ENCODE data around the gene CD83. TPM values are rescaled to one million over a fixed set of nuclear protein-coding genes. Genes with fewer than 3 reads are reported as not detected.

The CD83 gene
- total and polyA plus RNA-seq, 9 of the 15 experiments (the other 6 are each of a cell fraction or from before 2014, with no cell fraction given) = 2.5 to 4.1 (median 3.4) TPM

- 0 out of 2 replicates have a peak, but pooled peaks have one; percentile 37 for TF ChIP-seq PATZ1 (CRISPR knock-in tag; IDR thresholded peaks at IDR 0.05; ENCODE audit: borderline replicate concordance)
- TF ChIP-seq ATF7 (IDR thresholded peaks at IDR 0.05) = peak; percentile 37; the same call in 1 of the 2 replicates
- TF ChIP-seq OTX1 (CRISPR knock-in tag; IDR thresholded peaks at IDR 0.05) = 0 out of 2 replicates have a peak, but pooled peaks have one; percentile 68
- TF ChIP-seq SPI1 (IDR thresholded peaks at IDR 0.05; ENCODE audit: borderline replicate concordance, low read depth, low read length) = peak; percentile 95
- 0 out of 2 replicates have a peak, but pooled peaks have one; percentile 56 for TF ChIP-seq NFATC3 (IDR thresholded peaks at IDR 0.05)
- no peak; the same call in 1 of the 2 replicates for TF ChIP-seq ELF4 (CRISPR knock-in tag; IDR thresholded peaks at IDR 0.05)
- peak; percentile 55 for TF ChIP-seq HMGN3 (IDR thresholded peaks at IDR 0.05; ENCODE audit: borderline replicate concordance, extremely low read depth, insufficient read length, low read depth, low read length)
- peak; percentile 75; the same call in 1 of the 2 replicates for TF ChIP-seq CUX1 (CRISPR knock-in tag; IDR thresholded peaks at IDR 0.05)
- TF ChIP-seq ZKSCAN1 (IDR thresholded peaks at IDR 0.05; ENCODE audit: low read depth, low read length) = 0 out of 2 replicates have a peak, but pooled peaks have one; percentile 31
- TF ChIP-seq E4F1 (CRISPR knock-in tag; IDR thresholded peaks at IDR 0.05; ENCODE audit: borderline replicate concordance) = no peak
- peak; percentile 86; the same call in 1 of the 2 replicates for TF ChIP-seq MTA3 (IDR thresholded peaks at IDR 0.05; ENCODE audit: borderline replicate concordance)
- TF ChIP-seq ETV5 (CRISPR knock-in tag; IDR thresholded peaks at IDR 0.05; ENCODE audit: low read depth) = no peak; the same call in 1 of the 2 replicates
- peak; percentile 45; the same call in 1 of the 2 replicates for TF ChIP-seq TRIM28 (IDR thresholded peaks at IDR 0.05)
Measured at GRCh38 chr6:14108571-14109410, 8.8 kb upstream of the CD83 start (continued).

Data from K562 (cell line).